CD4-positive, alpha-beta T cell treated with Interleukin-6 for 4 hours (primary cell): Measurements from ENCODE around the gene KLRK1.
"Not testable (repeated sequence)": the region's sequence is repeated elsewhere in the genome, so short reads cannot be mapped to it uniquely, and the experiment has no call there.

ENCODE experiments used
- DNase-seq: peaks from one replicate; pipeline ENCODE4 v3.0.0-alpha.2; 2020; ENCODE audit warnings: mixed read lengths

The KLRK1 gene

GRCh38 chr12:10389904-10390303, at the start of gene KLRK1:
KLRK1 (minus strand) TSS chr12:10390041; CDS start chr12:10388810, 1,231 bp downstream.
- no peak for DNase-seq

GRCh38 chr12:10437601-10438000, 47.8 kb upstream of the KLRK1 start:
- not testable (repeated sequence) for DNase-seq

GRCh38 chr12:10435816-10436215, 46.0 kb upstream of the KLRK1 start, which contains the start of gene KLRC2:
KLRC2 (minus strand) TSS chr12:10436010; CDS start chr12:10435986, 24 bp downstream.
- DNase-seq: not testable (repeated sequence)

- not testable (repeated sequence) for DNase-seq
Measured at GRCh38 chr12:10430623-10431022, 40.8 kb upstream of the KLRK1 start.

GRCh38 chr12:10425938-10426337, 36.1 kb upstream of the KLRK1 start:
- not testable (repeated sequence) for DNase-seq

- not testable (repeated sequence) for DNase-seq
Measured at GRCh38 chr12:10424260-10424899, 34.5 kb upstream of the KLRK1 start.

GRCh38 chr12:10422159-10422558, 32.3 kb upstream of the KLRK1 start:
- not testable (repeated sequence) for DNase-seq

GRCh38 chr12:10420334-10420733, 30.5 kb upstream of the KLRK1 start, which contains the start of gene KLRC3:
KLRC3 (minus strand) TSS chr12:10420595; CDS start chr12:10420550, 45 bp downstream.
- not testable (repeated sequence) for DNase-seq

- DNase-seq: no peak
Measured at GRCh38 chr12:10409392-10409791, 19.6 kb upstream of the KLRK1 start, which contains the start of gene KLRC4. KLRC4 (minus strand) TSS chr12:10409757; CDS start chr12:10409575, 182 bp downstream.

- no peak for DNase-seq
Measured at GRCh38 chr12:10408842-10409241, 19.0 kb upstream of the KLRK1 start.

GRCh38 chr12:10406725-10407124, 16.9 kb upstream of the KLRK1 start:
- DNase-seq: no peak

GRCh38 chr12:10405294-10405693, 15.5 kb upstream of the KLRK1 start:
- DNase-seq: no peak

GRCh38 chr12:10404798-10405197, 15.0 kb upstream of the KLRK1 start:
- DNase-seq: no peak

- DNase-seq: no peak
Measured at GRCh38 chr12:10400829-10401228, 11.0 kb upstream of the KLRK1 start.

- DNase-seq: no peak
Measured at GRCh38 chr12:10398168-10398567, 8.3 kb upstream of the KLRK1 start.

- DNase-seq: no peak
Measured at GRCh38 chr12:10397296-10397695, 7.5 kb upstream of the KLRK1 start.

- DNase-seq: not testable (repeated sequence)
Measured at GRCh38 chr12:10396176-10396575, 6.3 kb upstream of the KLRK1 start.

GRCh38 chr12:10395390-10395998, 5.7 kb upstream of the KLRK1 start:
- no peak for DNase-seq

- DNase-seq: not testable (repeated sequence)
Measured at GRCh38 chr12:10394531-10395152, 4.8 kb upstream of the KLRK1 start.

GRCh38 chr12:10393291-10393690, 3.5 kb upstream of the KLRK1 start:
- no peak for DNase-seq

- no peak for DNase-seq
Measured at GRCh38 chr12:10392394-10392930, 2.6 kb upstream of the KLRK1 start.

GRCh38 chr12:10390991-10391390, 1.1 kb upstream of the KLRK1 start:
- not testable (repeated sequence) for DNase-seq

GRCh38 chr12:10388624-10389413, 1.0 kb downstream of the KLRK1 start:
- DNase-seq: no peak
